HL-60/S4 (cell line): Measurements from ENCODE around the gene SYS1.

Experiments
- in situ Hi-C: fragments of 300-500 bp; cut with MboI; formaldehyde crosslinking; loops from 2 replicates; pipeline ENCODE4 v1.14.3; 2022; ENCODE audit warnings: low sequenced_read_pairs

Gene SYS1

GRCh38 chr20:45409521-45410272 is 46.7 kb downstream of the SYS1 start:
- in situ Hi-C loops = no loop called here

GRCh38 chr20:45410887-45411286 is 47.9 kb downstream of the SYS1 start:
- in situ Hi-C loops = no loop called here

GRCh38 chr20:45412653-45413052 is 49.7 kb downstream of the SYS1 start:
- in situ Hi-C loops = no loop called here

GRCh38 chr20:45413479-45413878 is 50.5 kb downstream of the SYS1 start:
- in situ Hi-C loops = no loop called here

- in situ Hi-C loops = no loop called here
Observed at GRCh38 chr20:45415822-45416637, 53.1 kb downstream of the SYS1 start, which contains the start of gene PIGT. TSS of gene PIGT (plus strand) at chr20:45416141. CDS start at chr20:45416157, 16 bp downstream.

GRCh38 chr20:45416917-45417316 is 54.0 kb downstream of the SYS1 start:
- in situ Hi-C loops = no loop called here
